ENCODE data around the gene HOXD11. TPM values are rescaled to one million over a fixed set of nuclear protein-coding genes. Genes with fewer than 3 reads are reported as not detected.
A peak's percentile ranks its signal among the peaks of the same experiment; 100 is the strongest.

HOXD11 gene
- total RNA-seq, 4 donors from 2014 or later, result not detected

DNA sequence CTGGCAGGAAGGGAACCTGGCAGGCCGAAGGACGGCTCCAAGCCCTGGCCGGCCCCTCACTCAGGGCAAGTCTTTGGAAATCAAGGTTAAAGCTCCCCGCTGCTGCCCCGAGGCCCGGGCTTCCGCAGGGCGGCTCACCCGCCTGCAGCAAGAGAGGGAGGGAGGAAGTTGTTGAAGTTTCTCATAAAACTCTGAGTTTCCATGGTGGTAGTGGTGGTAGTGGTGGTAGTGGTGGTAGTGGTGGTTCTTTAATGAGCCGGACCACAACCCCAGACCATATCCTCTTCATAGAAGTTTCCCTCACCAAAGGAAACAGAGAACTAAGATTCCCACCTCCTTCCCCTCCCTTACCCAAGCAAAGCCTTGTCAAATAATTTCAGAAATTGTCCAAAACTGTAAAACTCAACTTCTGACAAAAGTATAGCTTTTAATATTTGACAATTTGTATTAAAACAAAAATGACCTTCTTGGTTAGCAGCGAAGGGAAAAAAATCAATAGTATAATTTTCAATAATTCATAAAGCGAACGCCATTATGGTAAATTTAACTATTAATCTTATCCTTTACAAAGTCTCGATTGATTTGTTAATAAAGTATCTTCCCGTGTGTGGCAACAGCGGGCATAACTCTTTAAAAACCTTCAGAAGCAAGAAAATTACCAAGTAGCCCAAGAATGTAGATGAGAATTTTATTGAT, 8.0 kb downstream of the HOXD11 start:
- Histone ChIP-seq H3K9me3 (no peaks in the 10 kb centered on the region), H3K36me3 (no peaks in the 10 kb centered on the region), H3K27me3 (peaks cover 100% of the 10 kb centered on the region), H3K4me3 (no peak overlapping the region), H3K4me1 (peaks cover 0 to 9% (median 0%) of the 10 kb centered on the region in 3 donors), H3K27ac (no peak overlapping the region)
- WGBS, 2 donors (ENCODE audit: low coverage in 1 of 2), result 17 to 20% methylated on average over 7 to 12 of the region's 16 CpGs
- no peak for ATAC-seq
- TF ChIP-seq, protein P1, sequence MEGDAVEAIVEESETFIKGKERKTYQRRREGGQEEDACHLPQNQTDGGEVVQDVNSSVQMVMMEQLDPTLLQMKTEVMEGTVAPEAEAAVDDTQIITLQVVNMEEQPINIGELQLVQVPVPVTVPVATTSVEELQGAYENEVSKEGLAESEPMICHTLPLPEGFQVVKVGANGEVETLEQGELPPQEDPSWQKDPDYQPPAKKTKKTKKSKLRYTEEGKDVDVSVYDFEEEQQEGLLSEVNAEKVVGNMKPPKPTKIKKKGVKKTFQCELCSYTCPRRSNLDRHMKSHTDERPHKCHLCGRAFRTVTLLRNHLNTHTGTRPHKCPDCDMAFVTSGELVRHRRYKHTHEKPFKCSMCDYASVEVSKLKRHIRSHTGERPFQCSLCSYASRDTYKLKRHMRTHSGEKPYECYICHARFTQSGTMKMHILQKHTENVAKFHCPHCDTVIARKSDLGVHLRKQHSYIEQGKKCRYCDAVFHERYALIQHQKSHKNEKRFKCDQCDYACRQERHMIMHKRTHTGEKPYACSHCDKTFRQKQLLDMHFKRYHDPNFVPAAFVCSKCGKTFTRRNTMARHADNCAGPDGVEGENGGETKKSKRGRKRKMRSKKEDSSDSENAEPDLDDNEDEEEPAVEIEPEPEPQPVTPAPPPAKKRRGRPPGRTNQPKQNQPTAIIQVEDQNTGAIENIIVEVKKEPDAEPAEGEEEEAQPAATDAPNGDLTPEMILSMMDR (IDR thresholded peaks at IDR 0.05), result no peak
- TF ChIP-seq POLR2AphosphoS5 (IDR thresholded peaks at IDR 0.05) (no peak), EP300 (IDR thresholded peaks at IDR 0.05) (no peak), POLR2A (IDR thresholded peaks at IDR 0.05) (no peak)

DNA sequence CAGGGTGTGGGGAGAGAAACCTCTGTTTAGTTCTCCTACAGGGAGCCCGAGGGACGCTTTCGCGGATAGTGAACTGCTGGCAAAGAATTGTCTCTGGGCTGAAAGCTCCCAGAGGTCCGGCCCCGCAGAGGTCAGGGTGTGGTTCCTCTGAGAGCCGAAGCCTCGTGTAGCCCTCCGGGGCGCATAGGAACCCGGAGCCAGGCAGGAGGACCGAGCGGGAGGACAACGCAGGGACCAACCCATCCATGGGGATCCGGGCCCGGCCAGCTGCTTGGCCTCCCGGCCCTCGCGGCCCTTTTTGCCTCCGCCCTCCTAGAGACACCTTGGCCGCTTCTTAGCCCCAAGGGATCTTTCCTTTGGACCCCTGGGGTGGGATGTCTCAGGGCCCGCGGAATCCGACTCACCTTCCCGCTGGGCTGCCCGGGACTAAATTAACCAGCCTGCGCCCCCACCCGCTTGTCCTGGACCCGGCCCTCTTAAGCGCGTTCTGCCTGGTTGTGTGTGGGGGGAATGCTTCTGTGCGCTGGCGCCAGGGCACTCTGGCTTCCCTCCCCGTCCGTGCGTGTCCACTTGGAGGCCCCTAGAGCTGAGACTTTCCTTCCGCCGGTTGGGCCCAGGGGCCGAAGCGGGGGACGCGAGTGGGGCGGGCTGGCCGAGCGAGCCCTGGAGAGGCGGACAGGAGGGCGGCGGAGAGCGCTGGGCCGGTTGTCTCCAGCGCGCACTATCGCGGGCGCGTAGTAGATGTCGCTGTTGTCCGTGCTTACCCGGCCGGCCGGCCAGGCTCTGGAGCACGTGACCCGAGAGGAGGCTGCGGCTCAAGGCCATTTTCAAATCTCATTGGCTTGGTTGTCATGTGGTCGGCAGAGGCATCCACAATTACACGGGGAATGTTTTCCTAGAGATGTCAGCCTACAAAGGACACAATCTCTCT, 9.1 kb downstream of the HOXD11 start, which contains the start of gene HOXD10:
Gene HOXD10 (plus strand): TSS at position 896 of the 931 bp plus-strand sequence. CDS start 56 bp downstream, outside the sequence.
- no peak within 1 kb of the TSS for H3K27ac ChIP-seq
- WGBS, 2 donors (ENCODE audit: low coverage in 1 of 2), result 5% methylated on average over 25 of the region's 66 CpGs; no CpG with 5 or more reads in 1 of the 2 donors
- TF ChIP-seq POLR2AphosphoS5 (IDR thresholded peaks at IDR 0.05) (no peak), POLR2A (IDR thresholded peaks at IDR 0.05) (no peak), EP300 (IDR thresholded peaks at IDR 0.05) (no peak)
- TF ChIP-seq, protein P1 (IDR thresholded peaks at IDR 0.05), result peak in 1 of 4 experiments; percentile 19
- ATAC-seq, result peak; percentile 48
- peaks cover 0 to 9% (median 0%) of the 10 kb centered on the region in 3 donors for H3K4me1 ChIP-seq
- H3K36me3 ChIP-seq, result no peaks in the 10 kb centered on the region
- H3K27me3 ChIP-seq, result peaks cover 100% of the 10 kb centered on the region
- no peaks in the 10 kb centered on the region for H3K9me3 ChIP-seq
- peak within 1 kb of the TSS in 1 of 2 donors; percentile 10 for H3K4me3 ChIP-seq

DNA sequence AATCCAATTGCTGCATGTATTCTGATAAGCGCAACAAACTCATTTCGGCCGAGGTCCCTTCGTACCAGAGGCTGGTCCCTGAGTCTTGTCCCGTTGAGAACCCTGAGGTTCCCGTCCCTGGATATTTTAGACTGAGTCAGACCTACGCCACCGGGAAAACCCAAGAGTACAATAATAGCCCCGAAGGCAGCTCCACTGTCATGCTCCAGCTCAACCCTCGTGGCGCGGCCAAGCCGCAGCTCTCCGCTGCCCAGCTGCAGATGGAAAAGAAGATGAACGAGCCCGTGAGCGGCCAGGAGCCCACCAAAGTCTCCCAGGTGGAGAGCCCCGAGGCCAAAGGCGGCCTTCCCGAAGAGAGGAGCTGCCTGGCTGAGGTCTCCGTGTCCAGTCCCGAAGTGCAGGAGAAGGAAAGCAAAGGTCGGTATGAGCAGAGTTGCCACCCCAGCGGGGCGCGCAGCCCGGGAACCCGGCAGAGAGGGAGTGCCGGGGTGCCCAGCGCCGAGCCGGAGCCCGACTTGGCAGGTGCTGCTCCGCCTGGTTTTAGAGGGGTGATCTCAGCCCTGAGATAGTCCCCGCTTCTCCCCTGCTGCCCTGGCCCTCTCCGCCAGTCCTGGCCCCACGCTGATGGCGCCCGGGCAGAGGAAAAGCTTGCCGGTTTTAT, 10.2 kb downstream of the HOXD11 start:
- TF ChIP-seq POLR2AphosphoS5 (IDR thresholded peaks at IDR 0.05) (no peak), EP300 (IDR thresholded peaks at IDR 0.05) (no peak), POLR2A (IDR thresholded peaks at IDR 0.05) (no peak)
- TF ChIP-seq, protein P1 (IDR thresholded peaks at IDR 0.05), result no peak
- WGBS, 2 donors (ENCODE audit: low coverage in 1 of 2), result 25 to 61% methylated on average over 5 to 13 of the region's 40 CpGs
- Histone ChIP-seq H3K27ac (no peak overlapping the region), H3K9me3 (no peaks in the 10 kb centered on the region), H3K4me3 (no peak overlapping the region), H3K27me3 (peaks cover 100% of the 10 kb centered on the region), H3K4me1 (peaks cover 0 to 18% (median 3%) of the 10 kb centered on the region in 3 donors), H3K36me3 (no peaks in the 10 kb centered on the region)
- no peak for ATAC-seq

GRCh38 chr2:176117823-176118371, 10.8 kb downstream of the HOXD11 start:
- no peak overlapping the region for H3K4me3 ChIP-seq
- no peak for ATAC-seq
- H3K4me1 ChIP-seq, result peaks cover 0 to 24% (median 9%) of the 10 kb centered on the region in 3 donors
- no peak overlapping the region for H3K27ac ChIP-seq
- H3K9me3 ChIP-seq, result no peaks in the 10 kb centered on the region
- whole genome bisulfite sequencing, 2 donors (ENCODE audit: low coverage in 1 of 2), result 0% methylated on average over 1 of the region's 11 CpGs; no CpG with 5 or more reads in 1 of the 2 donors
- no peaks in the 10 kb centered on the region for H3K36me3 ChIP-seq
- TF ChIP-seq POLR2A (IDR thresholded peaks at IDR 0.05), result no peak
- TF ChIP-seq, protein P1 (IDR thresholded peaks at IDR 0.05), result no peak
- no peak for TF ChIP-seq POLR2AphosphoS5 (IDR thresholded peaks at IDR 0.05)
- TF ChIP-seq EP300 (IDR thresholded peaks at IDR 0.05), result no peak
- H3K27me3 ChIP-seq, result peaks cover 100% of the 10 kb centered on the region
